Mononuclear cell (primary cell): ENCODE data around the gene CADM1. TPM values are rescaled to one million over a fixed set of nuclear protein-coding genes. Genes with fewer than 3 reads are reported as not detected.

ENCODE experiments used
- H3K27me3 ChIP-seq: 2 replicates; pipeline ENCODE4 v1.6.0; 2011; ENCODE audit warnings: low read length, control low read depth; ENCODE audit not compliant: insufficient read depth
- H3K4me1 ChIP-seq: 2 replicates; pipeline ENCODE4 v1.5.1; 2011; ENCODE audit warnings: mild to moderate bottlenecking, low read length, control low read depth; ENCODE audit not compliant: insufficient read depth
- H3K4me3 ChIP-seq: 2 replicates; pipeline ENCODE4 v1.5.1; 2011; ENCODE audit warnings: mild to moderate bottlenecking, low read length, moderate library complexity
- H3K9me3 ChIP-seq: 2 replicates; pipeline ENCODE4 v1.5.1; 2011; ENCODE audit warnings: low read depth, mild to moderate bottlenecking, control low read depth, low read length
- total RNA-seq: library from RNA; depleted of rRNA; stranded (reverse); fragments of >200 nt; gene quantifications from one replicate; pipeline ENCODE4 v1.2.3, GENCODE V29; 2012

The CADM1 gene
- total RNA-seq, 1 donor, result 4.2 TPM

DNA sequence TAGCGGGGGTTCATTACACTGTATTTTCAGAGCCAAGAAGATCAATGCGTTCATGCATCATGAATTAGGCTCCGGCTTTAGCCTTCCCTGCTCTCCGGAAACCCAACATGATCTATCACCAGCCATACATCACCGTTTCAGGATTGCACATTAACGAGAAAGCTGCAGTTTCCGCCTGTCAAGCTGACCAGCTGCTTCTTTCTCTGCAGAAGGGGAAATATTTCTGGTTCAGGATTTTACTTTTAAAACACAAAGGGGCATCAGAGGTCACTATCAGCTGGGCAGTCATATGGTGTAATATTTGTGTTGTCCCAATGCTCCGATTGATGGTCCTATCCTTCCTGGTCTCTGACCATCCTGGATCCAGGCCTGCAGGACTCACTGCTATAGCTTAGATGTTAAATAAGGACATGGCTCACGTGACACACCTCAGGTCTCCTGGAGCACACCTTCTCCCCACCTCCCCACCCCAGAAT is 21.4 kb upstream of the CADM1 start:
- Histone ChIP-seq H3K4me1 (no peaks in the 10 kb centered on the region), H3K27me3 (peaks cover 4% of the 10 kb centered on the region)

DNA sequence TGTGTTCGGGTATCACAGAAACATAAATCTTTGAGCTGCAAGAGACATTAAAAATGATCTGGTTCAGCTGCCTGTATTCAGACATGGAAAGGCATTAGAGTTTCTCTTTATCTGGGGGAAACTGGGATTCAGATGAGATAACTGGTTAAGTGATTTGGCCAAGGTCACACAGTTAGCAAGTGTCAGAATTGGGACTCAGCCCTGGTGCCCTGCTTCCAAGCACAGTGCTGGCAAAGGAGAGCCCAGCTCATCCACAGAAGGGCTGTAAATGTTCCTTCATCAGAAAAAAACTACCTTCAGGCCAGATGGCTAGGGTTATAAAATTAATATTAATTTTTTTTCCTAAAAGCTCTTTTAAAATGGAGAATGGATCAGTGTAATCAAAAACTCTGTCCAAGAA is 20.4 kb upstream of the CADM1 start:
- H3K4me3 ChIP-seq, result no peak overlapping the region
- H3K27me3 ChIP-seq, result peaks cover 3% of the 10 kb centered on the region
- no peaks in the 10 kb centered on the region for H3K4me1 ChIP-seq
- H3K9me3 ChIP-seq, result no peaks in the 10 kb centered on the region

More for the DNA sequence above, 21.4 kb upstream of the CADM1 start:
- H3K4me3 ChIP-seq, result no peak overlapping the region
- no peaks in the 10 kb centered on the region for H3K9me3 ChIP-seq

DNA sequence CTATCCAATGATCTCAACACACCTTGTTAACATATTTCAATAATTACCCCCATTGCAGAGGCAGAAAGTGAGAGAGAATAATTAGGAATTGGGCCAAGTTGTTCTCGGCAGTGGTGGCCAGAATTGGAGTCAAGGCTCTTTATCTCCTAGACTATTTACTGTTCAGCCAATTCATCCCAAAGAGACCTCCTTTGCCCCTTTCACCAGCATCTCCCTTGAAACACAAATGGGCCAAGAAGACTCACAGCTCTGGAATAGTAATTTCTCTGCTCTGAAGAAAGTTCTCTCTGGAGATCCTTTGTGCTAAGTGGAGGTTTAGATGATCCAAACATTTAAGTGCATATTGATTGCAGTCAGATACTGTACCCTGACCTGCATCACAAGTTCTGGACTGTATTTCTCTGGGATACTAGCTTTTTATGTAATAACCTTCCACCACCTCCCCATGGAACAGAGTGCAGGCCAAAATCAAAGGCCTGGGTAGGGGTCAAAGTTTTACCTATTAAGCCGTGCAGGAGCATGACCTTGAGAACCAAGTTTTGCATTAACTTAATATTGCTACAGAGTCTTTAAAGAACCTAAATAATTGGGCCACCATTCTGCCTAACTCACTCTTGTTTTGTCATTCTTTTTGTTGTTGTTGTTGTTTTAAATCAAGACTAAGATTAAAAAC is 19.6 kb upstream of the CADM1 start:
- no peaks in the 10 kb centered on the region for H3K9me3 ChIP-seq
- H3K4me1 ChIP-seq, result no peaks in the 10 kb centered on the region
- H3K4me3 ChIP-seq, result no peak overlapping the region
- no peaks in the 10 kb centered on the region for H3K27me3 ChIP-seq

DNA sequence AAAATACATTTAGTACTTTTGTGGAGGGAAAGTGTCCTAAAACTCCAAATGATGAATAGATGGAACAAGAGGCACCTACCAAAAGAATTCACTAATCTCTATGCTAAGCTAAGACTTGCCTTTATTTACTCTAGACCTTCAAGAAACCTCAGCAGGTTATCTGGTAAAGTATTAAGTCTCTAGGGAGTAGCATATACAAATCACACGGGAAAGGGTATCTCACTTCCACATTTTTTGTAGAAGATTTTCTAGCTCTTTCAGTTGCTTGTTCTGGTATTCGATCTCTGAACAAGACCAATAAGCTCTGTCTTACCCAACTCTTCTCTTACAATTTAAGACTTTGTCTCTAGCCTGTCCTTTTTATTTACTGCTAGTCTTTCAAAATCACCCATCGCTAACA is 18.1 kb upstream of the CADM1 start:
- no peaks in the 10 kb centered on the region for H3K9me3 ChIP-seq
- H3K27me3 ChIP-seq, result peaks cover 3% of the 10 kb centered on the region
- no peak overlapping the region for H3K4me3 ChIP-seq
- no peaks in the 10 kb centered on the region for H3K4me1 ChIP-seq

DNA sequence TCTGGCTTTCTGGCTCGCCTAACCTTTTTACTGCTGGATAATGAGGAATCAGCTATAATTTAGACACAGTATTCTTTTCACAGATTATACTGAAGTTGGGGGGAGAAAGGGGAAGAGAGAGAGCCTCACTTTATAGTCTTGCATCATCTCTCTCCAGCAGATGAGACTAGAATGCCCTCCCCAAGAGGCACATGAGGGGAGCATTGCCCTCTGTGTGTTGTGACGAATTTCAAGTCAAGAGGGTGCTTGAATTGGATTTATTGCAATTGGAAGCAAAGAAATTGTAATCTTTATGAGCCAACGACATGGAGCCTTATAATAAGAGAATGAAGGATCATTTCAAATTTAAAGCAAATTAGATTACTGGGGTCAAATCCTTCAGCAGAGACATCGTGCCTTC is 17.6 kb upstream of the CADM1 start:
- H3K27me3 ChIP-seq, result peaks cover 3% of the 10 kb centered on the region
- H3K9me3 ChIP-seq, result no peaks in the 10 kb centered on the region
- H3K4me1 ChIP-seq, result no peaks in the 10 kb centered on the region
- H3K4me3 ChIP-seq, result no peak overlapping the region

DNA sequence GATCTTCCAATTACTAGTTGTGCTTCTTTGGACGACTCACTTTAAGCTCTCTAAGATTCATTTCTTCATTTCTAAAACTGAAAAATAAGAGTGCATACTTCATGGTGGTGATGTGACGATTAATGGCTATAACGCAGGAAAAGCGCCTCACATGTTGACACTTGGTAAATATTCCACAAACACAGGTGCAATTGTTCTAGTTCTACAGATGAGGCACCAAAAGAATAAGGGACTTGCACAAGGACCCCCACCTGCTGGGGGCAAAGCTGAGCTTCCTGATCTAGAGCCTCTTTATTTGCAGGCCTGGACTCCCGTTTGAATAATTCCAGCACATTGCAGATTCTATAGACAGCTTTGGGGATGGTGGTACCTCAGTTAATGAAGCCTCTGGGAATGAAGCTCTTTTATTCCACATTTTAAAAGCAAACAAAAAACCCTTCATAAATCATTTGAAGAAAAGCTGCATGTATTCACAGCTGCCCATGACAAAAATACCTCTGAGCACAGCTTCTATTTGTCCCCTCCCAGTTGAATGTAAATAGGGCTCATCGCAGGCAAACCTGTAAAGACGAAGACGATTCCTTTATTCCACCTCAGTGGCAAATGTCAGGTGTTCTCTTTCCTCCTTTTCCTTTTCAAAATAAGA is 14.9 kb upstream of the CADM1 start:
- peaks cover 4% of the 10 kb centered on the region for H3K27me3 ChIP-seq
- no peaks in the 10 kb centered on the region for H3K9me3 ChIP-seq
- no peak overlapping the region for H3K4me3 ChIP-seq
- no peaks in the 10 kb centered on the region for H3K4me1 ChIP-seq

DNA sequence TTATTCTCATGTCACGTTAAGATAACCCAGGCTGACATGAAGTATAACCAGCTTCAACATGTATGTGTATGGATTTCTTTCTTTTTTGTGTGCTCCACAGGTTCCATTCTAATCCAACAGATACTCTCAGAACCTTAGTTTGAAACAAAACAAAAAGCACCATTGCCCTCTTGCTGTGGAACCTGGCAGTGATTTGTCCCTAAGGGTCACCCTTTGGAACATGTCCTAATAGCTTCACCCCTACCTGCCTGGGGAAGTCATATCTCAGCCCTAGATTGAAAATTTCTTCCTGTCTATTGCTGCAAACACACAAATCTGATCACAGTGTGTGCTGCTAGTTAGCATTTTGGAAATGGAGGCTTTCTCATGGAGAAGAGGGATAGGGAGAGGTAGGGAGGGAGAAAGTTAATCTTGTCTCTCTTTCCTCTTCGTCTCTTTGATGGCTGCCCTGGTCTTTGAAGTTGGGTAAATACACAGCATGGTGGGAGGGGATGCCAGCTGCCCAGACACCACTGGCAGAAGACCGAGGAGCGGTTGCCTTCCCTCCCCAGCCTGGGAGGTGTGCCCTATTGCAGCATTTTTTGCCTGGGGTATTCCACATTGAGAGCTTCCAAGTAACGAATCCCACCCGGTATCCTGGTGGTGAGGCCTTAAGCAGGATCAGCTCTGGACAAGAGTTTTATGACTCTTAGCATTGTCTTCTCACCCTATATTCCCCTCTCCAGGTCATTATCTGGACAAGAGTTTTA is 11.6 kb upstream of the CADM1 start:
- Histone ChIP-seq H3K9me3 (no peaks in the 10 kb centered on the region), H3K4me1 (no peaks in the 10 kb centered on the region), H3K4me3 (no peak overlapping the region), H3K27me3 (peaks cover 16% of the 10 kb centered on the region)

DNA sequence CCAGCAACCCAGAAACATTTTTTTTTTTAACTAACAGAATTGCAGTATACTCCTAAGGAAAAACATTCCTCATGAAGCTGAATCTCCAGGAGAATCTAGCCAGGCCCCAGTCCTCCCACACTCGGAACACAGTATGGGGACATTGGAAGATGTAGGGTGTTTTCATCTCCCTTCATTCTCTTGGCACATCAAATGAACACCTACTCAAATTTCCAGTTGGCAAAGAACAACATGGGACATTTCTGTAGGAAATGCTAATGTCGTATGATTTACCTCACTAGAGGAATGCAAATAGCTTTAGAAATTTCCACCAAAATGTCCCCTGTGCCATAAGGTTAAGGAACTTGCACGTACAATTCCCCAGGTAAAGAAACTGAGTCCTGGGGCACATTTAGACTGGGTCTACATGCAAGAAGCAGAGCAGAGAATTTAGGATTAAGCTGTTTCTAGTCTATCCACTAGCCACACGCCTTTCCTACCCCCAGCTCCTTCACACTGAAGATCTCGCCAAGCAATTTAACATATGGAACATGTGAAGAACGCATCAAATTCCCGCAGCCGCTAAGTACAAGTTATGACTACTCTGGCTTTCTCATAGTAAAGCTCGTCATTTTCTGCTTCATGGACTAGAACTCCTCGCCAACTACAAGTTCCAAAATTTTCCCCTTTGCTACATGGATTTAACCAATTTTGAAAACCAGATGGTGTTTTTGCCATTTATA is 2.9 kb upstream of the CADM1 start:
- H3K4me3 ChIP-seq, result no peak overlapping the region
- no peaks in the 10 kb centered on the region for H3K9me3 ChIP-seq
- peaks cover 57% of the 10 kb centered on the region for H3K27me3 ChIP-seq
- peaks cover 20% of the 10 kb centered on the region for H3K4me1 ChIP-seq

DNA sequence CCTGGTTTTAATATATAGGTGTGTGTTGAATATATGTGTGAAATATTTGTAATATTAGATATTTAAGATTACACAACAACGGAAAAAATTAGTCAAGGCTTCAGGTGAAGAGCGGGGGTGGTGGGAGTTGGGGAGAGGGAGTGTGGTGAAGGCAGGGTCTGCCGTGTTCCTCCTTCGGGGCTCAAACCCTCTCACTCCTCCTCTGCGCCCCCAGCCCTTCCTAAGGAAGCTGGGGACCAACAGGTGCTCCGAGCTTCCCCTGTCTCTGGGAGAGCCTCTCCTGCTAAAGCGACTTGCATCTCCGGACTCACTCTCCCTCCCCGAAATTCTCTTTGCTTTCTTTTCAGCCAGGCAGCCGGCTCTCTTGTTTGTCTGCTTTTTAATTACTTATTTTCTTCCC is 960 bp upstream of the CADM1 start:
- no peaks in the 10 kb centered on the region for H3K9me3 ChIP-seq
- H3K4me1 ChIP-seq, result peaks cover 20% of the 10 kb centered on the region
- H3K27me3 ChIP-seq, result peaks cover 72% of the 10 kb centered on the region
- H3K4me3 ChIP-seq, result no peak overlapping the region

DNA sequence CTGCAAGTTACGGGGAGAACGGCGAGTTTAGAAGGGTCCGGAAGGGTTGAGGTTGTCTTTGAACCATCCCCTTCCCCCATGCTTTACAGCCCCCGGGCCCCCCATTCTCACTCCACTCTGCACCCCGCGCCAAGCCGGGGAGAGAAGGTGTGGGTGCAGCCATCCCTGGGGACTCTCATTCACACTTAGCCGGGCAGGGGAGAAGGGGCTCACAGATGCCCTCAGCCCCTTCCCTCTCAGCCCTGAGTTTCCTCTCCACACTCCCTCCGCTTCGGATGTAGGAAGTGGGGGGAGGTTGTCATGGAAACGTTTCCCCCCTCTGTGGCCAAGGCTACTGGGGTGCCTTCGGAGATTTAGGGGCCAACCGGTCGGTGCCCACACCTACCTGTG is 334 bp downstream of the CADM1 start:
- Histone ChIP-seq H3K4me1 (peaks cover 20% of the 10 kb centered on the region), H3K4me3 (peak overlapping the region; percentile 8), H3K27me3 (peaks cover 85% of the 10 kb centered on the region), H3K9me3 (no peaks in the 10 kb centered on the region)

DNA sequence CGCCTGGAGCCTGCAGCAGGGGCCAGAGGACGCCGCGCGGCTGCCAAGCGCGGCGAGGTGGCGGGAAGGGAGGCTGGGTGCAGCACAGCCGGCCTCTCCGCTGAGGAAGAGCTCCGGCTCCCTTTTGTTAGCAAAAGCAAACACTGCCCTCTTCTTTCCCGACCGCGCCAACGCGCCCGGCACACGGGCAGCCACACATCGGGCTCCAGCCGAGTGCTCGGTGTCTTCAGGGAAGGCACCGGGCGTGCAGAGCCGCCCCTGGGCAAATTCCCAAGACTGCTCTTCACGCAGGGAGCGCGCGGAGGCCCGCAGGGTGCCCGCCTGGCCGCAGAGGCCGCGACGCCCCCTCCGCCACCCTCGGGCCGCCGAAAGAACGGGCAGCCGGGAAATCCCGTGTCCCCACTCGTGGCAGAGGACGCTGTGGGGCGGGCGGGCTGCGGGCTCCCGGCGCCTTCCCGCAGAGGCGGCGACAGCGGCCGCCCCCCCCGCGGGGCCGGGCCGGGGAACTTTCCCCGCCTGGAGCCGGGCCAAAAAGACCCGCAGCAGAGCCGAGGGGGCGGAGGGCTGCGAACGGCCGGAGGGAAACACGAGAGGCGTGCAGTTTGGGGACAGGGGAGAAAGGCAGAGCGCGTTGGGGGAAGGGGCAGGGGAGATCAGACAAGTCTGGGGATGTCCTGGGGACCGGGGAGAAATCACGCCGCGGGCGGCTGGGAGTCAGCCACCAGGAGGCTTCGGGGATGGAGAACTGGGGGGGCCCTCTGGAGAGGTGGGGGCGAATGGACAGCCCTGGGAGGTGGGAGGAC is 931 bp downstream of the CADM1 start:
- Histone ChIP-seq H3K27me3 (peaks cover 86% of the 10 kb centered on the region), H3K4me1 (peaks cover 20% of the 10 kb centered on the region), H3K9me3 (no peaks in the 10 kb centered on the region), H3K4me3 (peak overlapping the region; percentile 8)

DNA sequence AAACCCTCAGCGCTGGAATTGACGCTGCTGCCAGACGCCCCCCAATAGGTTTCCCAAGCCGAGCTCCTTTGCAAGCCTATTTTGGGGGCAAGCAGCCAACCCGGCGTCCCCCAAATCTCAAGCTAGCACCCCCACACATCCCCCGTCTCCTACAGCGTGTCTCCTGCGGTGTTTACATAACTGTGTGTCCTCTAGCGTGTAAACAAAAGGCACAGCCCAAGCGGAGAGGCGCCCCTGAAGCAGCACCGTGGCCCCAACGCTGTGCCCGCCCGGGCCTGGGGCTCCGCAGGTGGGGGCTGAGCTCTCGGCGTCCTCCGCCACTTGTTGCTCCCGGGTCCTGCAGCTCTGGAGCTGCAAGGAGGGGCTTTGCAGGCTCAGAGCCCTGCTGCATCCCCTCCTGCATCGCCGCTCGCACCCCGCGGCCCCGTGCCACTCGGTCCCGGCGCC is 1.6 kb downstream of the CADM1 start:
- H3K4me1 ChIP-seq, result peaks cover 20% of the 10 kb centered on the region
- peaks cover 87% of the 10 kb centered on the region for H3K27me3 ChIP-seq

DNA sequence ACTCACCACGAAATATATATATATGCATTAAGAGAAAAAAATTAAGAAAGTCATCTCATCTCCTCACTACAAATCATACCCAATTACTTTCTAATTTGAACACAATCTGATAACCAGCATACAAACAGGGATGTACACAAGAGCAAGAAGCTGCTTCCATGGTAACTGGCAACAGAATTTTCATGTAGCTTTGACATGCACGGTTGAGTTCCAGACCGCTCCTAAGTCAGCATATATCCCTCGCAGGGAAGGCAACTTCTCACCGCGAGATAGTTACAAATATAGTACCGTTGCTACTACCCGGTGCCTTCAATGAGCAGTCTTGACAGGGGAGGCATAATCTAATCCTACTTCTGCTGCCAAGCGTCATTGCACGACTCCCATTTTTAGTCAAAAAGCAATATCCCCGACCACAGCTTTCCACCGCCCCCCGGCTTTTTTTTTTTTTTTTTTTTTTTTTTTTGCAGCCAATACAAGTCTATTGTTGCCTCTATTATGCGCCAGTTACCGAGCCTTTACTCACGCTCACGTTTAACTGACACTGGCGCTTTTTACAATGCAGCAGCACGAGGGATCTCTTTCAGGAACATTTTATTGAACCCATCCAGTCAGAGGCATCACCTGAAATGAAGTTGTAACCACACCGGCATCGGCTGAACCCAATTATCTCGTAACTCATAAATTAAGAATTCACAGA is 2.2 kb downstream of the CADM1 start:
- H3K27me3 ChIP-seq, result peaks cover 87% of the 10 kb centered on the region
- no peak overlapping the region for H3K4me3 ChIP-seq
- H3K9me3 ChIP-seq, result no peaks in the 10 kb centered on the region
- peaks cover 20% of the 10 kb centered on the region for H3K4me1 ChIP-seq

More for the DNA sequence above, 1.6 kb downstream of the CADM1 start:
- Histone ChIP-seq H3K4me3 (no peak overlapping the region), H3K9me3 (no peaks in the 10 kb centered on the region)

DNA sequence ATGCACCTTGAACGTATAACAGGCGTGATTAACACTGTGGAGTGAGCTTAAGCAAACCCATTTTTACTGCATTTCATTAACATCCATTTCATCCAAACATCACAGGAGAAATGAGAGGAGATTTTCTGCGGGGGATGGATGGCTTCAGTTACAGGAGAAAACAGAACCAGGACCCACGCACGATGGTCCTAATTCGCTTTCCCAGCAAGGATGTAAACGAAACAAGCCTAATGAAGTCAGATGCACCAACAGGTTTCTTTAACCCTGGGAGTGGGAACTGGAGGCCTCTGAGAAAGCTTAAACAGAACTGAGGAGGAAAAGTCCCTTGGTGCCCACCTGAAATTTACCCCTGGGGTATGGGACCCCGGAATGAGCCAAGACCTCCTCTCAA is 2.7 kb downstream of the CADM1 start:
- H3K9me3 ChIP-seq, result no peaks in the 10 kb centered on the region
- peaks cover 84% of the 10 kb centered on the region for H3K27me3 ChIP-seq
- peaks cover 20% of the 10 kb centered on the region for H3K4me1 ChIP-seq
- H3K4me3 ChIP-seq, result no peak overlapping the region
